Measurements from ENCODE around the gene PRKCE.

Gene PRKCE

GRCh38 chr2:45816272-45816671 is 164.8 kb downstream of the PRKCE start:
- H3K27ac ChIP-seq = peak overlapping the region in 2 of 21 experiments; percentile 45 to 46

GRCh38 chr2:45818591-45818990 is 167.1 kb downstream of the PRKCE start:
- H3K27ac ChIP-seq = no peak overlapping the region
- no peak overlapping the region for H3K4me3 ChIP-seq

More at GRCh38 chr2:45816272-45816671, 164.8 kb downstream of the PRKCE start:
- H3K4me3 ChIP-seq = no peak overlapping the region

GRCh38 chr2:45820048-45820447 is 168.6 kb downstream of the PRKCE start:
- Histone ChIP-seq H3K4me3 (no peak overlapping the region), H3K27ac (no peak overlapping the region)

- no peak overlapping the region for H3K4me3 ChIP-seq
- no peak overlapping the region for H3K27ac ChIP-seq
These were observed 170.2 kb downstream of the PRKCE start for GRCh38 chr2:45821558-45822271.

- Histone ChIP-seq H3K27ac (no peak overlapping the region), H3K4me3 (no peak overlapping the region)
These were observed 170.8 kb downstream of the PRKCE start for GRCh38 chr2:45822272-45822630.

GRCh38 chr2:45823723-45824206 is 172.3 kb downstream of the PRKCE start:
- Histone ChIP-seq H3K4me3 (no peak overlapping the region), H3K27ac (peak overlapping the region in 8 of 21 experiments; percentile 1 to 70 (median 36))

- H3K4me3 ChIP-seq = no peak overlapping the region
- no peak overlapping the region for H3K27ac ChIP-seq
These were observed 173.7 kb downstream of the PRKCE start for GRCh38 chr2:45825001-45825651.

GRCh38 chr2:45826460-45826859 is 175.0 kb downstream of the PRKCE start:
- H3K27ac ChIP-seq = peak overlapping the region in 1 of 21 experiments; percentile 2
- no peak overlapping the region for H3K4me3 ChIP-seq

- Histone ChIP-seq H3K4me3 (no peak overlapping the region), H3K27ac (peak overlapping the region in 2 of 21 experiments; percentile 2 to 36)
These were observed 175.6 kb downstream of the PRKCE start for GRCh38 chr2:45826884-45827635.

GRCh38 chr2:45830322-45830721 is 178.8 kb downstream of the PRKCE start:
- Histone ChIP-seq H3K4me3 (no peak overlapping the region), H3K27ac (no peak overlapping the region)

- Histone ChIP-seq H3K4me3 (no peak overlapping the region), H3K27ac (no peak overlapping the region)
These were observed 182.0 kb downstream of the PRKCE start for GRCh38 chr2:45833301-45833967.

- Histone ChIP-seq H3K4me3 (no peak overlapping the region), H3K27ac (no peak overlapping the region)
These were observed 182.5 kb downstream of the PRKCE start for GRCh38 chr2:45833968-45834344.

- Histone ChIP-seq H3K27ac (no peak overlapping the region), H3K4me3 (no peak overlapping the region)
These were observed 182.9 kb downstream of the PRKCE start for GRCh38 chr2:45834372-45834771.

GRCh38 chr2:45834858-45835257 is 183.4 kb downstream of the PRKCE start:
- Histone ChIP-seq H3K27ac (no peak overlapping the region), H3K4me3 (no peak overlapping the region)

- Histone ChIP-seq H3K27ac (no peak overlapping the region), H3K4me3 (no peak overlapping the region)
These were observed 184.8 kb downstream of the PRKCE start for GRCh38 chr2:45836316-45836715.

- Histone ChIP-seq H3K4me3 (no peak overlapping the region), H3K27ac (no peak overlapping the region)
These were observed 185.3 kb downstream of the PRKCE start for GRCh38 chr2:45836740-45837139.

GRCh38 chr2:45837812-45838341 is 186.4 kb downstream of the PRKCE start:
- Histone ChIP-seq H3K27ac (no peak overlapping the region), H3K4me3 (no peak overlapping the region)

GRCh38 chr2:45839508-45840251 is 188.2 kb downstream of the PRKCE start:
- peak overlapping the region in 6 of 21 experiments; percentile 27 to 64 (median 42) for H3K27ac ChIP-seq

GRCh38 chr2:45840481-45840880 is 189.0 kb downstream of the PRKCE start:
- H3K27ac ChIP-seq = peak overlapping the region in 7 of 21 experiments; percentile 4 to 64 (median 41)

More at GRCh38 chr2:45839508-45840251, 188.2 kb downstream of the PRKCE start:
- H3K4me3 ChIP-seq = no peak overlapping the region

More at GRCh38 chr2:45840481-45840880, 189.0 kb downstream of the PRKCE start:
- no peak overlapping the region for H3K4me3 ChIP-seq
